A673 (cell line): ENCODE results near the gene GSKIP.

ENCODE experiments used
- CTCF ChIP-seq: fragments of 300-800, 200-600 bp; sonication (generic); conservative IDR thresholded peaks from 2 replicates; pipeline ENCODE4 v1.5.1; 2017; ENCODE audit warnings: low read depth, mild to moderate bottlenecking, antibody characterized with exemption, low read length, moderate library complexity, mixed read lengths
- EZH2 ChIP-seq: fragments of 200-600 bp; sonication (generic); IDR thresholded peaks from 2 replicates; pipeline ENCODE4 v1.6.1; 2017; ENCODE audit warnings: borderline replicate concordance, low read depth, mild to moderate bottlenecking, mixed read lengths, antibody characterized with exemption, low read length; ENCODE audit not compliant: poor library complexity, severe bottlenecking

GRCh38 chr14:96376093-96376492 is 12.8 kb downstream of the GSKIP start:
- TF ChIP-seq CTCF: no peak
- no peak for TF ChIP-seq EZH2
